M059J (cell line): ENCODE measurements around the gene ZCRB1. TPM values are rescaled to one million over a fixed set of nuclear protein-coding genes. Genes with fewer than 3 reads are reported as not detected.
"Not testable (repeated sequence)": the region's sequence is repeated elsewhere in the genome, so short reads cannot be mapped to it uniquely, and the experiment has no call there.

Experiments used
- DNase-seq: peaks from one replicate; pipeline ENCODE4 v3.0.0-alpha.2; 2012; ENCODE audit warnings: low read depth
- total RNA-seq: library from RNA; depleted of rRNA; stranded (reverse); fragments of >200 nt; shearing (Covaris generic); gene quantifications from 2 replicates; pipeline ENCODE4 v1.2.3, GENCODE V29; 2014

ZCRB1 gene
- total RNA-seq, 1 experiment from 2014 or later: 54.5 TPM

DNA sequence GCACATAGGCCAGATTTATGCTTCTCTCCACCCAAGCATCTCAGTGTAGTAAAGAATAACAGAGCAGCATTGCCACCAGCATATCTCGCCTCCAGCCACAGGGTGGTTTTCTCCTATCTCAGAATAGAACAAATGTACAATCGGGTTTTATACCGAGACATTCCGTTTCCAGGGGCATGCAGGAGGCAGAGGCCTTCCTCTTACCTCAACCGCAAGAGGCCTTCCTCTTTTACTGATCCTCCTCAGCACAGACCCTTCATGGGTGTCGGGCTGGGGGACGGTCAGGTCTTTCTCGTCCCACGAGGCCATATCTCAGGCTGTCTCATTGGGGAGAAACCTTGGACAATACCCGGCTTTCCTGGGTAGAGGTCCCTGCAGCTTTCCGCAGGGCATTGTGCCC is 4.2 kb upstream of the ZCRB1 start:
- not testable (repeated sequence) for DNase-seq

GRCh38 chr12:42327227-42327590 is 1.3 kb upstream of the ZCRB1 start:
- DNase-seq: no peak

DNA sequence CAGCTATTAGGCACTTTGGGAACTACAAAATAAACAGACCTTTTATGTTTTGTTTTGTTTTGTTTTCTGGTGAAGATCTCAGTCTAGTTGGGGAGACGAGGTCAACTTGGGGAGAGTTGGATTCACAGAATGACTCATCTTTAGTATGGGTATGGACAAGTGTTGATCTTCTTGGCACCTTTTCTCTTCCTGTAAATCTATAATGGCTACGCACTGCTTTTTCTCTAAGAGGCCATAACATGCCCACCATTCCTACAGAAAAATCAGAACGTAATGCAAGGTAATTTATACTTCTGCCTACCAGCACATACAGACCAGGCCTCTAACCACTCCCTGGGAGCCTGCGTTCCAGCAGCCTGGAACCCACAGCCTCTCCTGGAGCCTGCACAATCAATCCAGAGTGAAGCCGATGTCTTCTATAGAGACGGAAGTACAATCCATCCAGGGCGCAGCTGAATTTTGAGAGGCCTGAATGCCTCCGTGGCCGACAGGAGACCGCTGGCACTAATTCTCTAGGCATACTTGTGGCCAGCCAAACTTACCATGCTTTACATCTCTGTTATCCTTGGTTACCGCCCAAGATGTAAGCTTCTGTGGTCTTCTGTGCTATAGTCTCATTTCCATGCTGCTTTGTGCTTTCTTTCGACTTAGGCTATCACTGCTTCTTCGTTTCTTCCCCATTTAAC is 790 bp upstream of the ZCRB1 start:
- peak; percentile 53 for DNase-seq

DNA sequence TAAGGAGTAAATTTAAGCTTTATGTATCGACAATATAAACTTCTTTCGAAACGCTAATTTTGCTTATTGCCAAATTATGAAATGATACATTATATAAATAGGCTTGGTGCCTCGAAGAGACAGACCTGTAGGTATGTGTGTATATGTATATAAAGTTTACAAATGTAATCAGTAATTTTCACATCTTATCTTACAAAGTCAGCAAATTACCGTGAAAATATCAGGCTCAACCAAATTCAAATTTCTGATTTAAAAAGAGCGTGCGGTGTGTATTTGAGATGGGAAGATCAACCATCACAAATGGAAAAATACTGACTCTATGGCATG is 605 bp downstream of the ZCRB1 start:
- DNase-seq: no peak

DNA sequence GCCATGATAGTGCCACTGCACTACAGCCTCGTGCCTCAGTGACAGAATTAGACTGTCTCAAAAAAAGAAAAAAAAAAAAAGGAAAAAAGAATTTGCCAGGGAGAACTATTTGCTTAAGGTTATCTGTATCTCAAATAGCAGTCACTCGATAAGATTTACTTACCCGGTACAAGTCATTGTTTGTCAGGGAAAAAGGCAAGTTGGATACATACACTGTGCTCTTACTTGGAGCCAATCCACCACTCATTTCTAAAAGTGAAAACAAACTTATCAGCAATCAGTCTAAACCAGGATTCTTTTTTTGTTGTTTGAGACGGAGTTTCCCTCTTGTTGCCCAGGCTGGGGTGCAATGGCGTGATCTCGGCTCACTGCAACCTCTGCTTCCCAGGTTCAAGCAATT is 2.0 kb downstream of the ZCRB1 start:
- no peak for DNase-seq

- DNase-seq: no peak
Measured at GRCh38 chr12:42322567-42322966, 3.3 kb downstream of the ZCRB1 start.

GRCh38 chr12:42320796-42321195 is 5.1 kb downstream of the ZCRB1 start:
- no peak for DNase-seq

DNA sequence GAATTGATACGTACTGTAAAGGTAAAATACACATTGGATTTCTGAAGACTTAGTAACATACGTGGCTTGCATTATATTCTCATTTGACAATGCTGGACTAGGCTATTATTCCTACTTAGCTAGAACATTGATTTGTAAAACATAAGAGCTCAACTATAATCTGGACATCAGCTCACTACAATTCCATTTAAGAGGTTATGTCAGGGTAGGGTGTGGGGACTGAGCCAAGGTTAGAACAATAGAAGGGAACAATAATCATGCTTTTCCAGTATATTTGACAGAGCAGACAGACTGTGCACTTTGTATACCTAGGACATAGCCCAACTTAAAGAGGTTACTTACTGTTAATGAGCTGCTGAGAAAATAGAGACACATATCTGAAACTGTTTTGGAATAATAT is 10.8 kb downstream of the ZCRB1 start:
- no peak for DNase-seq

DNA sequence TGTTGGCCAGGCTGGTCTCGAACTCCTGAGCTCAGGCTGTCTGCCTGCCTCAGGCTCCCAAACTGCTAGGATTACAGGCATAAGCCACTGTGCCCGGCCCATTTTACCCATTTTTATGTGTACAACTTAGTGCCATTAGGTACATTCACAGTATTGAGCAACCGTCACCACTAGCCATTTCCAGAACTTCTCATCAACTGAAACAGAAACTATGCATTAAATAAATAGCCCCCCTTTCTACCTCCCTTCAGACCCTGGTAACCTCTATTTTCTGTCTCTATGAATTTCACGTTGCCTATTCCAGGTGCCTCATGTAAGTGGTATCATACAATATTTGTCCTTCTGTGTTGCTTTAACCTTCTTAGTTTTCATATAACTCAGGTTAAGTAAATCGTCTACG is 15.9 kb downstream of the ZCRB1 start:
- no peak for DNase-seq

GRCh38 chr12:42308390-42308789 is 17.5 kb downstream of the ZCRB1 start:
- no peak for DNase-seq

DNA sequence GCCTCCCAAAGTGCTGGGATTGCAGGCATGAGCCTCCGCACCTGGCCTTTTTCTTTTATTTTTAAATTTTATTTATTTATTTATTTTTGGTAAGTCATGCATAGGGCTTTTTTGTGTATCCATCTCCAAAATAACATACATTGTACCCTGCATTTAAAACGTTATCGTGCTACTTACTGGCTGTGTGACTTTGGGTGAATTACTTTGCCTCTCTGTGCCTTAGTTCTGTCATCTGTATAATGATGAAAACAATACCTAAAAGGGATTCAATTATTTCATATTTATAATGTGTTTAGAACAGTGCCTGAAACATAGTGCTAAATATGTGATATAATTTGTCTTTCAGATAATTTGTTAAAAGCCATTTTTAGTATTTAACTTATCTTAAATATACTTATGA is 19.6 kb downstream of the ZCRB1 start:
- no peak for DNase-seq

- peak; percentile 68 for DNase-seq
Measured at GRCh38 chr12:42299392-42300308, 26.2 kb downstream of the ZCRB1 start.

DNA sequence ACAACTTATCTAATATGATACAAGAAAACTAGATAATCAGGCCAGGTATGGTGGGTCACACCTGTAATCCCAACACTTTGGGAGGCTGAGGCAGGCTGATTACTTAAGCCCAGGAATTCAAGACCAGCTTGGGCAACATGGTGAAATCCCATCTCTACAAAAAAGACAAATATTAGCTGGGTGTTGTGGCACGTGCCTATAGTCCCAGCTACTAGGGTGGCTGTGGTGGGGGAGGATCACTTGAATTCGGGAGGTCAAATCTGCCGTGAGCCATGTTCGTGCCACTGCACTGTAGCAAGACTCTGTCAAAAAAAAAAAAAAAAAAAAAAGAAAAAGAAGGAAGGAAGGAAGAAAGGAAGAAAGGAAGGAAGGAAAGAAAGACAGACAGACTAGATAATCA is 27.0 kb downstream of the ZCRB1 start:
- DNase-seq: no peak

DNA sequence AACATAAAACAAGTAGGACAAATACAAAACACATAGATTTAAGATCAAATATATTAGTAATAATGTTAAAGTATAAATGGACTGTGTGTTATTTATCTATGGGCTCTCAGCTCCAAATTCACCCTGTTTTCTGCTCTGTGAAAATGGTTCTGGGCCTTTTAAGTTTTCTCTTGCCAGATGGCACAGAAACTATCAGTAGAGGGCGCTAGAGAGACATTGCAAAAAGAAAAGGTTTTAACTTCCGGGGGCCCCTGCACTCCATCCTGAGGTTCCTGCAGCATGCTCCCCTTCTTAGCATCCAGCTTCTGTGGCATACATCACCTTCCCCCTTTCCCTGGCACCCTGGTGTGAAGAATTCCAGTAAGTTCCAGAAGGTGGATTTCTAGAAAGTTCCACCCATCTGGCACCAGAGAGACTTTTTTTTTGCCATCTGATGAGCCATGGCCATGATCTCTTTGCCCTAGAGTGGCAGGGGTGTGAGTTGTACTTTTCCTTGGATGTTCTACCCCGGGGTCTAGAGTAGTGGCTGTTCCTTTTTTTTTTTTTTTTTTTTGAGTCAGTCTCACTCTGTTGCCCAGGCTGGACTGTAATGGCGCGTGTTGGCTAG is 29.3 kb downstream of the ZCRB1 start:
- no peak for DNase-seq

DNA sequence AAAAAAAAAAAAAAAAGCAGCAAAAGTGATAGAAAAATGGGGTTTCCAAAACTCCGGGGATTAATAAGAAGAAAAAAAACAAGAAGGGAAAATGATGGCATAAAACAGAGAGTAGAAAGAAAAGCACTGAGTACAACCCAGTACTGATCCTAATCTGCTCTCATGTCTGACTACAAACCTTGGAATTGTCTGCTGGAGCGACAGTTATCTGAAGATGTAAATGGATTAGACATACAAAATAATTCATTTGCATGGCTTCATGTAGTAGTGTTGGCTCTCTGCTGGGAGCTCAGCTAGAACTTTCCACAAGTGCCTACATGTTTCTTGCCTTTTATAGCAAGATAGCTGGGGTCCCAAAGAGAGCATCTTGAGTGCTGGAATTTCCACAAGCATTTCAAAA is 34.2 kb downstream of the ZCRB1 start:
- DNase-seq: no peak

DNA sequence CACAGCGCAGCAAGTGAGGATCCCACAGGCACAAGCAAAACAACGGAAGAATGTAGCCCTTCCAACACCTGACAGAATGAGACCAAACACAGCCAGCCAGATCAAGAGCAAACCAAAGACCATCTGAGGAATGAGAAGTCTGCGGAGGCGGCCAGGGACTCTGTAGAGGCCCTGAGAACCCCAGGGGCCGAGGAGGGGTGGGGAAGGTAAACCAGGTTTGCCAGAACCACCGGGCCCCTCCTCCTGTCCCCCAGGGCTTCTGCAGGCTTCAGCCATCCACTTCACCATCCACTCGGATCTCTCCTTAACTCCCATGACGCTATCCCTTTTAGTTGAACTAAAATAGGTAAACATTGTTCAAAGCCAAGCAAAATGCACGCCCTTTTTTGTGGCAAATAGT is 37.4 kb downstream of the ZCRB1 start:
- DNase-seq: no peak

DNA sequence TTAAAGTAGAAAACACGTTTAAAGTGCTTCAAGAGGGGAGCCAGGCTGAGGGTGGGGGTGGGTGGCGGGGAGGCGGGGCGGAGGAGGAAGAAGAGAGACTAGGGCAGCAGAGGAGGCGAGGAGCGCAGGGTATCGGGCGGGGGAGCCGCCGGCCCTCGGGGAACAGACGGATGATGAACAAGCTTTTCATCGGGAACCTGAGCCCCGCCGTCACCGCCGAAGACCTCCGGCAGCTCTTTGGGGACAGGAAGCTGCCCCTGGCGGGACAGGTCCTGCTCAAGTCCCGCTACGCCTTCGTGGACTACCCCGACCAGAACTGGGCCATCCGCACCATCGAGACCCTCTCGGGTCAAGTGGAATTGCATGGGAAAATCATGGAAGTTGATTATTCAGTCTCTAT is 39.2 kb downstream of the ZCRB1 start:
- DNase-seq: no peak

GRCh38 chr12:42285431-42285830 is 40.5 kb downstream of the ZCRB1 start:
- no peak for DNase-seq

DNA sequence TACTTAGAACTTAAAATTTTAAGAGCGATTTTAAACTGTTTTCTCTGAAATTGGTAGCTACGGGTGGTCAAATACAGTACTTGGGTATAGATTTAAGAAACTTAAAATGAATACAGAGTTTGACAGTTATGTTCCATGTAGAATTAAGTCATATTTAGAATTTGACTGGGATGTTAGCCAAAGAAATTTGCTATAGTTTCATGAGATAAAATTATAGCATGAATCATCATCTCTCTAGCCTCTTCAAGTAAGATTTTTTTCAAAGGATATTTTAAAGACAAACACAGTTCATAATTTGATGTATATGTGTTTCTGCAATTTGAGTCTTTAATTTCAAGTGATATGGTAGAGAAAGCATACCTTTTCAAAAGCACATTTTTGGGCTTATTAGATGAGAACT is 41.0 kb downstream of the ZCRB1 start:
- no peak for DNase-seq

- DNase-seq: no peak
Measured at GRCh38 chr12:42284157-42284556, 41.7 kb downstream of the ZCRB1 start.

- no peak for DNase-seq
Measured at GRCh38 chr12:42283739-42284138, 42.2 kb downstream of the ZCRB1 start.

GRCh38 chr12:42282294-42282693 is 43.6 kb downstream of the ZCRB1 start:
- DNase-seq: no peak

GRCh38 chr12:42281844-42282243 is 44.0 kb downstream of the ZCRB1 start:
- no peak for DNase-seq
